ENCODE data around the gene TEX54.
"Not testable (repeated sequence)": the region's sequence is repeated elsewhere in the genome, so short reads cannot be mapped to it uniquely, and the experiment has no call there.

Gene TEX54

GRCh38 chr11:62830904-62831519, 1.6 kb downstream of the TEX54 start:
- DNase-seq = no peak

GRCh38 chr11:62828130-62828529, 4.5 kb downstream of the TEX54 start:
- DNase-seq = not testable (repeated sequence)

GRCh38 chr11:62823677-62824076, 9.0 kb downstream of the TEX54 start:
- no peak for DNase-seq

- DNase-seq = no peak
Observed at GRCh38 chr11:62817129-62817528, 15.5 kb downstream of the TEX54 start.

GRCh38 chr11:62816557-62816956, 16.1 kb downstream of the TEX54 start:
- no peak for DNase-seq

GRCh38 chr11:62811659-62812058, 21.0 kb downstream of the TEX54 start:
- no peak for DNase-seq

GRCh38 chr11:62810748-62811147, 21.9 kb downstream of the TEX54 start:
- no peak for DNase-seq

- no peak for DNase-seq
Observed at GRCh38 chr11:62806611-62807121, 26.0 kb downstream of the TEX54 start.

- DNase-seq = peak; percentile 27 to 34
Observed at GRCh38 chr11:62805961-62806441, 26.6 kb downstream of the TEX54 start.

- peak; percentile 96 for DNase-seq
Observed at GRCh38 chr11:62805076-62805892, 27.4 kb downstream of the TEX54 start, which contains the start of gene NXF1. Gene NXF1 (minus strand): TSS chr11:62805440. CDS start chr11:62805356, 84 bp downstream.

GRCh38 chr11:62804310-62805075, 28.1 kb downstream of the TEX54 start:
- DNase-seq = peak in 1 of 2 donors; percentile 39

GRCh38 chr11:62801071-62801470, 31.6 kb downstream of the TEX54 start:
- no peak for DNase-seq

- DNase-seq = no peak
Observed at GRCh38 chr11:62799486-62799885, 33.2 kb downstream of the TEX54 start.

GRCh38 chr11:62796281-62796680, 36.4 kb downstream of the TEX54 start:
- no peak for DNase-seq

- no peak for DNase-seq
Observed at GRCh38 chr11:62794201-62794775, 38.4 kb downstream of the TEX54 start.

GRCh38 chr11:62792202-62792575, 40.5 kb downstream of the TEX54 start:
- DNase-seq = no peak

- DNase-seq = peak; percentile 93
Observed at GRCh38 chr11:62791501-62792201, 41.0 kb downstream of the TEX54 start, which contains the start of gene TMEM223. Gene TMEM223 (minus strand): TSS chr11:62792006. CDS start chr11:62791994, 12 bp downstream.

GRCh38 chr11:62789576-62789975, 43.1 kb downstream of the TEX54 start:
- no peak for DNase-seq

GRCh38 chr11:62788991-62789390, 43.6 kb downstream of the TEX54 start:
- no peak for DNase-seq

GRCh38 chr11:62787005-62787759, 45.5 kb downstream of the TEX54 start, which contains the start of gene TMEM179B:
Gene TMEM179B (plus strand): TSS chr11:62787402. CDS start chr11:62787432, 30 bp downstream.
- DNase-seq = peak; percentile 98 to 99

Measured in stimulated activated CD4-positive, alpha-beta T cell treated with anti-CD3 and anti-CD28 coated beads, Interleukin-2, amount 100 ng/mL, for 24 hours (primary cell).